SK-N-SH (cell line): ENCODE results near the gene HLA-DPA1. TPM values are rescaled to one million over a fixed set of nuclear protein-coding genes. Genes with fewer than 3 reads are reported as not detected.

Experiments used
- CTCF ChIA-PET: fragments of 300-600, 350-600 bp; formaldehyde crosslinking; extraction: SDS; loops from one replicate; lab custom pipeline; 2021; lab: Yijun Ruan, JAX
- POLR2A ChIA-PET: fragments of 350-600 bp; sonication (Branson Sonifier 250); formaldehyde crosslinking; extraction: SDS; loops from one replicate; lab custom pipeline; 2020; ENCODE audit warnings: antibody characterized with exemption, inconsistent platforms; lab: Yijun Ruan, JAX
- DNase-seq: peaks from one replicate; pipeline ENCODE4 v3.0.0; 2012
- H2AFZ ChIP-seq: fragments of 200-600 bp; sonication (generic); 2 replicates; pipeline ENCODE4 v1.8.1; 2016; ENCODE audit warnings: antibody characterized with exemption, mild to moderate bottlenecking, low read depth
- H3F3A ChIP-seq: fragments of 200-600 bp; sonication (generic); replicated peaks from 2 replicates; pipeline ENCODE3; 2016; ENCODE audit warnings: antibody characterized with exemption, mild to moderate bottlenecking; ENCODE audit not compliant: insufficient read depth
- H3K27ac ChIP-seq, 2 experiments: fragments of 200-500 bp in 1 of 2; fragments of 200-600 bp in 1 of 2; sonication (Bioruptor generic) in 1 of 2; sonication (generic), shearing (Covaris generic) in 1 of 2; 2 replicates each; pipeline versions ENCODE4 v1.5.1 to v1.6.1; 2014 to 2016; ENCODE audit warnings: low read depth in 2 of 2, inconsistent platforms in 1 of 2, low read length in 1 of 2, mild to moderate bottlenecking in 1 of 2, mixed read lengths in 1 of 2
- H3K27me3 ChIP-seq: fragments of 200-600 bp; sonication (generic), shearing (Covaris generic); 2 replicates; pipeline ENCODE4 v1.6.1; 2016; ENCODE audit warnings: mixed run types; ENCODE audit not compliant: insufficient read depth
- H3K36me3 ChIP-seq, 2 experiments: fragments of 200-500 bp in 1 of 2; fragments of 200-600 bp in 1 of 2; sonication (Bioruptor generic) in 1 of 2; sonication (generic) in 1 of 2; replicated peaks in 1 of 2; 2 replicates each; pipeline versions ENCODE3 to v1.5.1; 2014 to 2016; ENCODE audit warnings: low read length in 1 of 2, mild to moderate bottlenecking in 1 of 2; ENCODE audit not compliant: insufficient read depth in 2 of 2, control insufficient read depth in 1 of 2
- H3K4me1 ChIP-seq, 2 experiments: fragments of 200-500 bp in 1 of 2; fragments of 200-600 bp in 1 of 2; sonication (Bioruptor generic) in 1 of 2; sonication (generic), shearing (Covaris generic) in 1 of 2; 2 replicates each; pipeline versions ENCODE4 v1.5.1 to v1.6.1; 2014 to 2016; ENCODE audit warnings: low read depth in 1 of 2, low read length in 1 of 2, mixed run types in 1 of 2; ENCODE audit not compliant: insufficient read depth in 2 of 2, control insufficient read depth in 1 of 2
- H3K4me2 ChIP-seq: fragments of 200-600 bp; sonication (generic), shearing (Covaris generic); 2 replicates; pipeline ENCODE4 v1.6.1; 2017; ENCODE audit warnings: mixed run types
- H3K4me3 ChIP-seq, 2 experiments: fragments of 200-500 bp in 1 of 2; fragments of 200-600 bp in 1 of 2; sonication (Bioruptor generic) in 1 of 2; sonication (generic), shearing (Covaris generic) in 1 of 2; 2 replicates each; pipeline versions ENCODE4 v1.5.1 to v1.8.1; 2014 to 2016; ENCODE audit warnings: low read depth in 2 of 2, inconsistent platforms in 1 of 2, low read length in 1 of 2, mild to moderate bottlenecking in 1 of 2, mixed read lengths in 1 of 2, moderate library complexity in 1 of 2
- H3K79me2 ChIP-seq: fragments of 200-600 bp; sonication (generic); 2 replicates; pipeline ENCODE4 v1.8.1; 2017; ENCODE audit warnings: mild to moderate bottlenecking; ENCODE audit not compliant: insufficient read depth
- H3K9ac ChIP-seq: fragments of 200-600 bp; sonication (generic); 2 replicates; pipeline ENCODE4 v1.6.1; 2017; ENCODE audit warnings: mixed run types
- H3K9me2 ChIP-seq: fragments of 200-600 bp; sonication (generic); 2 replicates; pipeline ENCODE4 v1.6.1; 2017; ENCODE audit warnings: mixed run types
- H3K9me3 ChIP-seq: fragments of 200-600 bp; sonication (generic); 2 replicates; pipeline ENCODE4 v1.6.1; 2017; ENCODE audit warnings: mixed run types, mild to moderate bottlenecking, moderate library complexity
- H4K20me1 ChIP-seq: fragments of 200-600 bp; sonication (generic); 2 replicates; pipeline ENCODE4 v1.6.1; 2017; ENCODE audit warnings: mild to moderate bottlenecking, mixed run types; ENCODE audit not compliant: insufficient read depth
- ELF1 ChIP-seq: IDR thresholded peaks from 2 replicates; pipeline ENCODE4 v1.4.0; 2012
- EZH2phosphoT487 ChIP-seq: fragments of 200-600 bp; sonication (generic); IDR thresholded peaks from 2 replicates; pipeline ENCODE4 v1.6.1; 2017; ENCODE audit warnings: low read depth, mixed run types, mild to moderate bottlenecking, antibody characterized with exemption, moderate library complexity, borderline replicate concordance
- FOXJ3 ChIP-seq: sonication (generic); formaldehyde crosslinking; IDR thresholded peaks from 2 replicates; pipeline ENCODE4 v1.5.1; 2020; ENCODE audit warnings: mild to moderate bottlenecking, missing genetic modification reagents
- GABPA ChIP-seq: IDR thresholded peaks from 2 replicates; pipeline ENCODE4 v1.4.0; 2012; ENCODE audit warnings: low read depth, mild to moderate bottlenecking
- MEF2A ChIP-seq: IDR thresholded peaks from 2 replicates; pipeline ENCODE4 v1.4.0; 2012; ENCODE audit warnings: low read depth, borderline replicate concordance
- MXI1 ChIP-seq: IDR thresholded peaks from 2 replicates; pipeline ENCODE4 v1.6.1; 2012; ENCODE audit warnings: mild to moderate bottlenecking, low read depth, low read length, improper control_type of control experiment
- NFIC ChIP-seq: IDR thresholded peaks from 2 replicates; pipeline ENCODE4 v1.4.0; 2012; ENCODE audit warnings: borderline replicate concordance
- NRF1 ChIP-seq: IDR thresholded peaks from 2 replicates; pipeline ENCODE4 v1.6.1; 2012; ENCODE audit warnings: low read depth, mild to moderate bottlenecking, low read length
- RCOR1 ChIP-seq: fragments of 150-350 bp; IDR thresholded peaks from 2 replicates; pipeline ENCODE4 v1.6.1; 2017; ENCODE audit warnings: antibody characterized with exemption, low read length
- RFX5 ChIP-seq: IDR thresholded peaks from 2 replicates; pipeline ENCODE4 v1.6.1; 2012; ENCODE audit warnings: mild to moderate bottlenecking, improper control_type of control experiment, low read length
- RXRA ChIP-seq: IDR thresholded peaks from 2 replicates; pipeline ENCODE4 v1.4.0; 2012; ENCODE audit warnings: low read depth, mild to moderate bottlenecking, borderline replicate concordance
- TEAD4 ChIP-seq: IDR thresholded peaks from 2 replicates; pipeline ENCODE4 v1.4.0; 2012; ENCODE audit warnings: mild to moderate bottlenecking, borderline replicate concordance; ENCODE audit not compliant: insufficient read depth
- WGBS: methylation state at CpG from one replicate; pipeline ENCODE4 v1.1.6; 2017; ENCODE audit warnings: low lambda C conversion rate; 5-methylcytosine and 5-hydroxymethylcytosine counted together
- polyA plus RNA-seq, 3 experiments: library from polyadenylated mRNA; depleted of rRNA; stranded (reverse); fragments of >200 nt; gene quantifications; 2 replicates each; pipeline ENCODE4 v1.2.3, GENCODE V29; 2012
- TF ChIP-seq, protein P1 (sequence below): fragments of 200-600 bp; sonication (generic); IDR thresholded peaks from 2 replicates; pipeline ENCODE4 v1.6.1; 2017; ENCODE audit warnings: antibody characterized with exemption, mild to moderate bottlenecking, moderate library complexity
- TF ChIP-seq, protein P2 (sequence below): IDR thresholded peaks from 2 replicates; pipeline ENCODE4; 2012
- TF ChIP-seq, protein P3 (sequence below): fragments of 150-350 bp; IDR thresholded peaks from 2 replicates; pipeline ENCODE4 v1.6.1; 2017; ENCODE audit warnings: antibody characterized with exemption, low read length, low read depth, borderline replicate concordance
- TF ChIP-seq, protein P4 (sequence below): IDR thresholded peaks from 2 replicates; pipeline ENCODE4 v1.4.0; 2012; ENCODE audit warnings: low read depth, borderline replicate concordance

The HLA-DPA1 gene
- polyA plus RNA-seq, 1 of the 3 experiments (the other 2 are of a cell fraction) = 1.9 TPM

DNA sequence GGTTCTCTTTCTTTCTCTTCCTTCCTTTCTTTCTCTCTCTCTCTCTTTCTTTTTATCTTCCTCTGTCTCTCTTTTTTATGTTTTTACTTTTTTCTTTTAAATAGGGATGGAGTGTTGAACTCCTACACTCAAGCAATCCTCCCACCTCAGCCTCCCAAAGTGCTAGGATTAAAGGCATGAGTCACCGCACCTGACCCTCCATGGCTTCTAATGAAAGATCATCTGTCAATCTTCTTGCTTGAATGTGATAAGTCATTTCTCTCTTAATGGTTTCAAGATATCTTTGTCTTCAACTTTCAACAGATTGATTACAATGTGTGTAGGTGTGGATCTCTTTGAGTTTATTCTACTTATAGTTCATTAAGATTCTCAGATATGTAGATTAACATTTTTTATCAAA, 38.9 kb downstream of the HLA-DPA1 start:
- H3K9me2 ChIP-seq = no peaks in the 10 kb centered on the region; the same call in 1 of the 2 replicates
- no peak overlapping the region for H3K9ac ChIP-seq
- no peak overlapping the region for H3K27ac ChIP-seq
- no peaks in the 10 kb centered on the region for H3K9me3 ChIP-seq
- DNase-seq = no peak
- TF ChIP-seq, protein P1, sequence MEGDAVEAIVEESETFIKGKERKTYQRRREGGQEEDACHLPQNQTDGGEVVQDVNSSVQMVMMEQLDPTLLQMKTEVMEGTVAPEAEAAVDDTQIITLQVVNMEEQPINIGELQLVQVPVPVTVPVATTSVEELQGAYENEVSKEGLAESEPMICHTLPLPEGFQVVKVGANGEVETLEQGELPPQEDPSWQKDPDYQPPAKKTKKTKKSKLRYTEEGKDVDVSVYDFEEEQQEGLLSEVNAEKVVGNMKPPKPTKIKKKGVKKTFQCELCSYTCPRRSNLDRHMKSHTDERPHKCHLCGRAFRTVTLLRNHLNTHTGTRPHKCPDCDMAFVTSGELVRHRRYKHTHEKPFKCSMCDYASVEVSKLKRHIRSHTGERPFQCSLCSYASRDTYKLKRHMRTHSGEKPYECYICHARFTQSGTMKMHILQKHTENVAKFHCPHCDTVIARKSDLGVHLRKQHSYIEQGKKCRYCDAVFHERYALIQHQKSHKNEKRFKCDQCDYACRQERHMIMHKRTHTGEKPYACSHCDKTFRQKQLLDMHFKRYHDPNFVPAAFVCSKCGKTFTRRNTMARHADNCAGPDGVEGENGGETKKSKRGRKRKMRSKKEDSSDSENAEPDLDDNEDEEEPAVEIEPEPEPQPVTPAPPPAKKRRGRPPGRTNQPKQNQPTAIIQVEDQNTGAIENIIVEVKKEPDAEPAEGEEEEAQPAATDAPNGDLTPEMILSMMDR = no peak
- TF ChIP-seq EZH2phosphoT487 (no peak), NRF1 (no peak), RFX5 (no peak), RXRA (no peak), RCOR1 (no peak), NFIC (no peak), GABPA (no peak), MXI1 (no peak), ELF1 (no peak), FOXJ3 (CRISPR knock-in tag) (no peak), TEAD4 (no peak), MEF2A (no peak)
- TF ChIP-seq, protein P2, sequence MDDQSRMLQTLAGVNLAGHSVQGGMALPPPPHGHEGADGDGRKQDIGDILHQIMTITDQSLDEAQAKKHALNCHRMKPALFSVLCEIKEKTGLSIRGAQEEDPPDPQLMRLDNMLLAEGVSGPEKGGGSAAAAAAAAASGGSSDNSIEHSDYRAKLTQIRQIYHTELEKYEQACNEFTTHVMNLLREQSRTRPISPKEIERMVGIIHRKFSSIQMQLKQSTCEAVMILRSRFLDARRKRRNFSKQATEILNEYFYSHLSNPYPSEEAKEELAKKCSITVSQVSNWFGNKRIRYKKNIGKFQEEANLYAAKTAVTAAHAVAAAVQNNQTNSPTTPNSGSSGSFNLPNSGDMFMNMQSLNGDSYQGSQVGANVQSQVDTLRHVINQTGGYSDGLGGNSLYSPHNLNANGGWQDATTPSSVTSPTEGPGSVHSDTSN = no peak
- TF ChIP-seq, protein P3, sequence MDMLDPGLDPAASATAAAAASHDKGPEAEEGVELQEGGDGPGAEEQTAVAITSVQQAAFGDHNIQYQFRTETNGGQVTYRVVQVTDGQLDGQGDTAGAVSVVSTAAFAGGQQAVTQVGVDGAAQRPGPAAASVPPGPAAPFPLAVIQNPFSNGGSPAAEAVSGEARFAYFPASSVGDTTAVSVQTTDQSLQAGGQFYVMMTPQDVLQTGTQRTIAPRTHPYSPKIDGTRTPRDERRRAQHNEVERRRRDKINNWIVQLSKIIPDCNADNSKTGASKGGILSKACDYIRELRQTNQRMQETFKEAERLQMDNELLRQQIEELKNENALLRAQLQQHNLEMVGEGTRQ = no peak
- TF ChIP-seq, protein P4, sequence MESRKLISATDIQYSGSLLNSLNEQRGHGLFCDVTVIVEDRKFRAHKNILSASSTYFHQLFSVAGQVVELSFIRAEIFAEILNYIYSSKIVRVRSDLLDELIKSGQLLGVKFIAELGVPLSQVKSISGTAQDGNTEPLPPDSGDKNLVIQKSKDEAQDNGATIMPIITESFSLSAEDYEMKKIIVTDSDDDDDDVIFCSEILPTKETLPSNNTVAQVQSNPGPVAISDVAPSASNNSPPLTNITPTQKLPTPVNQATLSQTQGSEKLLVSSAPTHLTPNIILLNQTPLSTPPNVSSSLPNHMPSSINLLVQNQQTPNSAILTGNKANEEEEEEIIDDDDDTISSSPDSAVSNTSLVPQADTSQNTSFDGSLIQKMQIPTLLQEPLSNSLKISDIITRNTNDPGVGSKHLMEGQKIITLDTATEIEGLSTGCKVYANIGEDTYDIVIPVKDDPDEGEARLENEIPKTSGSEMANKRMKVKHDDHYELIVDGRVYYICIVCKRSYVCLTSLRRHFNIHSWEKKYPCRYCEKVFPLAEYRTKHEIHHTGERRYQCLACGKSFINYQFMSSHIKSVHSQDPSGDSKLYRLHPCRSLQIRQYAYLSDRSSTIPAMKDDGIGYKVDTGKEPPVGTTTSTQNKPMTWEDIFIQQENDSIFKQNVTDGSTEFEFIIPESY = no peak
- no peaks in the 10 kb centered on the region for H3K36me3 ChIP-seq
- no peak overlapping the region for H3K4me2 ChIP-seq
- H3K4me1 ChIP-seq = no peaks in the 10 kb centered on the region
- H3K4me3 ChIP-seq = no peak overlapping the region
- no peaks in the 10 kb centered on the region for H3K79me2 ChIP-seq
- H4K20me1 ChIP-seq = no peaks in the 10 kb centered on the region
- peaks cover 30% of the 10 kb centered on the region; the same call in 1 of the 2 replicates for H3K27me3 ChIP-seq
- CTCF ChIA-PET = no interaction called here
- H3F3A ChIP-seq = no peaks in the 10 kb centered on the region
- H2AFZ ChIP-seq = no peak overlapping the region
- 6% methylated on average over 1 of the region's 1 CpG for whole genome bisulfite sequencing
- POLR2A ChIA-PET = no interaction called here
